ENCODE data around the gene CLDN7. TPM values are rescaled to one million over a fixed set of nuclear protein-coding genes. Genes with fewer than 3 reads are reported as not detected.

CLDN7 gene
- total and polyA plus RNA-seq, 2 experiments from 2014 or later, result 197 to 341 TPM

DNA sequence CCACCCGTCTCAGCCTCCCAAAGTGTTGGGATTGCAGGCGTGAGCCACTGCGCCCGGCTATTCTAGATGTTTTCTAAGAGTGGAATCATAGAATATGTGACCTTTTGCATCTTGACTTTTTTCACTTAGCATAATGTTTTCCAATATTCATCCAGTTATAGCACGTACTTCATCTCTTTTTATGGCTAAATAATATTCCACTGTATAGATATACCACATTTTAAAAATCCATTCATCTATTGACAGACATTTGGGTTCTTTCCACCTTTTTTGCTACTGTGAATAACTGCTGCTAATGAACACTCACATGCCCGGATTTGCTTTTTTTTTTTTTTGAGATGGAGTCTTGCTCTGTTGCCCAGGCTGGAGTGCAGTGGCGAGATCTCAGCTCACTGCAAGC is 41.9 kb upstream of the CLDN7 start:
- TF ChIP-seq EZH2phosphoT487 (IDR thresholded peaks at IDR 0.05; ENCODE audit: low read depth, severe bottlenecking, unreplicated experiment), result no peak
- TF ChIP-seq EZH2 (IDR thresholded peaks at IDR 0.05; ENCODE audit: borderline replicate concordance), result no peak
- Histone ChIP-seq H3K9me3 (ENCODE audit: low read depth) (no peaks in the 10 kb centered on the region), H3K4me3 (no peak overlapping the region), H3K4me2 (no peak overlapping the region), H3K27ac (no peak overlapping the region), H3K36me3 (replicated peaks; ENCODE audit: insufficient read depth, low read depth) (no peaks in the 10 kb centered on the region), H3K79me2 (peaks cover 13% of the 10 kb centered on the region), H3K27me3 (no peaks in the 10 kb centered on the region), H3K9me2 (replicated peaks; ENCODE audit: insufficient read depth) (no peaks in the 10 kb centered on the region), H3K4me1 (ENCODE audit: insufficient read depth) (peaks cover 5% of the 10 kb centered on the region), H4K20me1 (ENCODE audit: insufficient read depth, poor library complexity, severe bottlenecking) (peaks cover 10% of the 10 kb centered on the region), H2AFZ (no peak overlapping the region)
- no peak for DNase-seq (ENCODE audit: low spot score)
- WGBS (ENCODE audit: low lambda C conversion rate, missing lambda C conversion rate), result 94% methylated on average over 7 of the region's 7 CpGs

DNA sequence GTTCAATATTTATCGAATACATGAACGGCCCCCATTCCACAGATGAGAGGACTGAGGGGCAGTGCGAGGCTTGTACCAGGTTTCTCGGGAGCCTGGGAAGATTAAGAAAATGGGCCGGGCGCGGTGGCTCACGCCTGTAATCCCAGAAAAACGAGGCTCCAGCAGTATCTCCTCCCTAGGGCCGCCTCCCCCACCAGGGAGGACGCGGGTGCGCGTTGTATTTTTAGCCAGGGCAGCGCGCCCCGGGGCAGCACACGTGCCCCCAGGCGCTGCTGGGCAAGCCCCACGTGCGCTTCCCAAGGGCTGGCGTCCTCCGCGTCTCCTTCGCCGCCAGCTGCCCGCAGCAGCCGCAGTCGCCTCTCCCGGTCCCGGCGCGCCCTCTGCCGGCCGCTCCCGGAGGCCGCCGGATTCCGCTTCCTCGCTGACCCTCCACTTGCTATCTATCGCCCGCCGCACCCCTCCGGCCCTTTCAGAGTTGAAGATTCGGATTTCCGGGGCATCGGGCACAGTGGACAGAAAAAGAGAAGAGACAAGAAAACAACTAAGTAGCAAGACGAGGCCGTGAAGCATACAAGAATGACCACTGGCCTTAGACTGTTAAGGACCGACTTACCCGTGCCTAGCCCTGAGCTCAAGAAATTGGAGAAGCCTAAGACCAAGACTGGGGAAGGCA is 34.0 kb upstream of the CLDN7 start:
- Histone ChIP-seq H3K36me3 (replicated peaks; ENCODE audit: insufficient read depth, low read depth) (no peaks in the 10 kb centered on the region), H3K79me2 (no peaks in the 10 kb centered on the region), H2AFZ (peak overlapping the region; percentile 16), H3K4me2 (peak overlapping the region; percentile 76), H3K27me3 (no peaks in the 10 kb centered on the region), H3K9me2 (replicated peaks; ENCODE audit: insufficient read depth) (no peaks in the 10 kb centered on the region), H3K27ac (no peak overlapping the region), H3K4me1 (ENCODE audit: insufficient read depth) (peaks cover 28% of the 10 kb centered on the region), H4K20me1 (ENCODE audit: insufficient read depth, poor library complexity, severe bottlenecking) (no peaks in the 10 kb centered on the region), H3K4me3 (no peak overlapping the region), H3K9me3 (ENCODE audit: low read depth) (no peaks in the 10 kb centered on the region)
- 9% methylated on average over 50 of the region's 51 CpGs for WGBS (ENCODE audit: low lambda C conversion rate, missing lambda C conversion rate)
- TF ChIP-seq, protein P1, sequence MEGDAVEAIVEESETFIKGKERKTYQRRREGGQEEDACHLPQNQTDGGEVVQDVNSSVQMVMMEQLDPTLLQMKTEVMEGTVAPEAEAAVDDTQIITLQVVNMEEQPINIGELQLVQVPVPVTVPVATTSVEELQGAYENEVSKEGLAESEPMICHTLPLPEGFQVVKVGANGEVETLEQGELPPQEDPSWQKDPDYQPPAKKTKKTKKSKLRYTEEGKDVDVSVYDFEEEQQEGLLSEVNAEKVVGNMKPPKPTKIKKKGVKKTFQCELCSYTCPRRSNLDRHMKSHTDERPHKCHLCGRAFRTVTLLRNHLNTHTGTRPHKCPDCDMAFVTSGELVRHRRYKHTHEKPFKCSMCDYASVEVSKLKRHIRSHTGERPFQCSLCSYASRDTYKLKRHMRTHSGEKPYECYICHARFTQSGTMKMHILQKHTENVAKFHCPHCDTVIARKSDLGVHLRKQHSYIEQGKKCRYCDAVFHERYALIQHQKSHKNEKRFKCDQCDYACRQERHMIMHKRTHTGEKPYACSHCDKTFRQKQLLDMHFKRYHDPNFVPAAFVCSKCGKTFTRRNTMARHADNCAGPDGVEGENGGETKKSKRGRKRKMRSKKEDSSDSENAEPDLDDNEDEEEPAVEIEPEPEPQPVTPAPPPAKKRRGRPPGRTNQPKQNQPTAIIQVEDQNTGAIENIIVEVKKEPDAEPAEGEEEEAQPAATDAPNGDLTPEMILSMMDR (IDR thresholded peaks at IDR 0.05; ENCODE audit: poor library complexity), result peak; percentile 90
- no peak for TF ChIP-seq EZH2phosphoT487 (IDR thresholded peaks at IDR 0.05; ENCODE audit: low read depth, severe bottlenecking, unreplicated experiment)
- peak; percentile 93 for DNase-seq (ENCODE audit: low spot score)

DNA sequence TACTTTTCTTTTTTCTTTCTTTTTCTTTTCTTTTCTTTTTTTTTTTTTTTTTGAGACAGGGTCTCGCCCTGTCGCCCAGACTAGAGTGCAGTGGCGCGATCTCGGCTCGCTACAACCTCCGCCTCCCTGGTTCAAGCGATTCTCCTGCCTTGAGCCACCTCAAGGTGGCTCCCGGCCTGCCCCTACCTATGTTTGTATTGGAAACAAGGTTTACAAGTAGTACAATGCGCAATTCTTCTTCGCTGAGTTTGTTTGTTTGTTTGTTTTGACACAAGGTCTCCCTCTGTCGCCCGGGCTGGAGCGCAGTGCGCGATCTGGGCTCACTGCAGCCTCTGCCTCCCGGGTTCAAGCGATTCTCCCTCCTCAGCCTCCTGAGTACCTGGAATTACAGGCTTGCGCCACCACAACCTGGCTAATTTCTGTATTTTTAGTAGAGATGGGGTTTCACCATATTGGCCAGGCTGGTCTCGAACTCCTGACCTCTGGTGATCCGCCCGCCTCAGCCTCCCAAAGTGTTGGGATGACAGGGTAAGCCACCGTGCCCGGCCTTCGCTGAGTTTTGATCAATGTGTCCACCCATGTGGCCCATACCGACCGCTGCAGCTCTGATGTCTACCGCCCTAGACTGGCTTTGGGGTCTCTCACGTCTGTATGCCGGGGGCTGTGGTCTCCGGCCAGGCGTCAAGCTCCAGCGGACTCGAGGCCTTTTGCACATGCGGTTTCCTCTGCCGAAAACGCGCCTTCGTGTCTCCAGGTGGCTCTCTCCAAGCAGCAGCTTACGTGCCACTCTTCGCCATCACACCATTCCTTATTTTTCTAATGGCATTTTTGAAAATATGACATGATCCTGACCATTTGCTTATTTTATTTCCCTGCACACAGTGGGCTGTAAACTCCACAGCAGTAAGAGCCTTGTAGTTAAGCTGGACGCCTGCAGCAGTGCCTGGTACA is 33.2 kb upstream of the CLDN7 start:
- Histone ChIP-seq H3K9me2 (replicated peaks; ENCODE audit: insufficient read depth) (no peaks in the 10 kb centered on the region), H3K27me3 (no peaks in the 10 kb centered on the region), H3K4me3 (no peak overlapping the region), H3K4me1 (ENCODE audit: insufficient read depth) (peaks cover 28% of the 10 kb centered on the region), H3K36me3 (replicated peaks; ENCODE audit: insufficient read depth, low read depth) (no peaks in the 10 kb centered on the region), H3K79me2 (no peaks in the 10 kb centered on the region), H3K27ac (no peak overlapping the region), H2AFZ (no peak overlapping the region), H3K9me3 (ENCODE audit: low read depth) (no peaks in the 10 kb centered on the region), H4K20me1 (ENCODE audit: insufficient read depth, poor library complexity, severe bottlenecking) (no peaks in the 10 kb centered on the region), H3K4me2 (peak overlapping the region; percentile 89)
- WGBS (ENCODE audit: low lambda C conversion rate, missing lambda C conversion rate), result 70% methylated on average over 40 of the region's 42 CpGs
- DNase-seq (ENCODE audit: low spot score), result no peak
- TF ChIP-seq EZH2phosphoT487 (IDR thresholded peaks at IDR 0.05; ENCODE audit: low read depth, severe bottlenecking, unreplicated experiment) (no peak), EZH2 (IDR thresholded peaks at IDR 0.05; ENCODE audit: borderline replicate concordance) (no peak)
- TF ChIP-seq, protein P1 (IDR thresholded peaks at IDR 0.05; ENCODE audit: poor library complexity), result no peak
